ENCODE results near the gene CNRIP1.
A peak's percentile ranks its signal among the peaks of the same experiment; 100 is the strongest.

DNA sequence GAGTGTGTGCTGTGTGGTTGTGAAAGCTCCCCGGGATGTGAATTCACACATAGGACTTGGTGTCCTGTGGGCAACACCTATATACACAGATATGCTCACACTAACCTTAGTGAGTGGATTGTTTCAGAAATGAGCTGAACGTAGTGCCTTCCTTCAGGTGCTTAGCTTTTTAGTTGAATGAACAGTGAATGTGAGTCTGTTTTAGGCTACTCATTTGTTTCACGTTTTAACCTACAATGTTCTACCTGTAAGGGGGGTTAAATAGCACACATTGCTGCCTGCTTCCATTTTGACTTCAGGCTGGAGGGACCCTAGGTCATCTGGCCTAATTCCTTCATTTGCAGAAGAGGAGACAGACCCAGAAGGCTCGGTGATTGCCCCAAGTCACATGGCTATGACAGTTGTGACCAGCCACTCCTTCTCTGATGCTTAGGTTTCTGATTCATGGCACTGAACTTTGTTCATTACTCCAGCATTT, 46.4 kb upstream of the CNRIP1 start:
- TF ChIP-seq, protein P1, sequence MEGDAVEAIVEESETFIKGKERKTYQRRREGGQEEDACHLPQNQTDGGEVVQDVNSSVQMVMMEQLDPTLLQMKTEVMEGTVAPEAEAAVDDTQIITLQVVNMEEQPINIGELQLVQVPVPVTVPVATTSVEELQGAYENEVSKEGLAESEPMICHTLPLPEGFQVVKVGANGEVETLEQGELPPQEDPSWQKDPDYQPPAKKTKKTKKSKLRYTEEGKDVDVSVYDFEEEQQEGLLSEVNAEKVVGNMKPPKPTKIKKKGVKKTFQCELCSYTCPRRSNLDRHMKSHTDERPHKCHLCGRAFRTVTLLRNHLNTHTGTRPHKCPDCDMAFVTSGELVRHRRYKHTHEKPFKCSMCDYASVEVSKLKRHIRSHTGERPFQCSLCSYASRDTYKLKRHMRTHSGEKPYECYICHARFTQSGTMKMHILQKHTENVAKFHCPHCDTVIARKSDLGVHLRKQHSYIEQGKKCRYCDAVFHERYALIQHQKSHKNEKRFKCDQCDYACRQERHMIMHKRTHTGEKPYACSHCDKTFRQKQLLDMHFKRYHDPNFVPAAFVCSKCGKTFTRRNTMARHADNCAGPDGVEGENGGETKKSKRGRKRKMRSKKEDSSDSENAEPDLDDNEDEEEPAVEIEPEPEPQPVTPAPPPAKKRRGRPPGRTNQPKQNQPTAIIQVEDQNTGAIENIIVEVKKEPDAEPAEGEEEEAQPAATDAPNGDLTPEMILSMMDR (IDR thresholded peaks at IDR 0.05; ENCODE audit: low read depth, low read length) = no peak
- TF ChIP-seq POLR2A (IDR thresholded peaks at IDR 0.05; ENCODE audit: extremely low read depth, insufficient read length) = no peak
- TF ChIP-seq, protein P2, sequence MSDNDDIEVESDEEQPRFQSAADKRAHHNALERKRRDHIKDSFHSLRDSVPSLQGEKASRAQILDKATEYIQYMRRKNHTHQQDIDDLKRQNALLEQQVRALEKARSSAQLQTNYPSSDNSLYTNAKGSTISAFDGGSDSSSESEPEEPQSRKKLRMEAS (IDR thresholded peaks at IDR 0.05; ENCODE audit: low read depth, low read length) = peak; percentile 91

Data from NB4 (cell line).